Erythroblast (primary cell): ENCODE data around the gene SORCS1.

Experiments used
- GATA1 ChIP-seq: IDR thresholded peaks from 2 replicates; pipeline ENCODE4 v1.6.1; 2011; ENCODE audit warnings: low read depth, mild to moderate bottlenecking, control low read depth, low read length, moderate library complexity
- POLR2A ChIP-seq: IDR thresholded peaks from 2 replicates; pipeline ENCODE4 v1.6.1; 2011; ENCODE audit warnings: mild to moderate bottlenecking, low read length

DNA sequence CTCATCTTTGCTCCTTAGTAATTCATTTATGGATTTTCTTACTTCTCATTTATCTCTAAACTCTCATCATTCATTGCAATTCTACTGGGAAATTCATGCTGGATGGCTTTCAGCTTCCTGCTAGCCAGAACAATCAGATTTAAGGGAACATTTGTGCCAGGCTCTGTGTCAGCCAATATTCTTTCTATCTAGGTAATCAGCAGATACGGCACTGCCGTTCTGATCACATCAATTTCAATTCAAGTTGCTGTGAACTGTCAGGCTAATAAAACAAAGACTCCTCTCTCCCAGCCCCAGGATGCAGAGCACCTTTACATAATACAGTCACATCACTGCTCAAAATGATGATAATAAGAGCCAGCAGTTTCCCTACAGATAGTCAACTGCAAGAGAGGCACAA, 468.3 kb downstream of the SORCS1 start:
- no peak for TF ChIP-seq POLR2A
- no peak for TF ChIP-seq GATA1
